Measurements from ENCODE around the gene FOXP3.
A peak's percentile ranks its signal among the peaks of the same experiment; 100 is the strongest.

The FOXP3 gene

DNA sequence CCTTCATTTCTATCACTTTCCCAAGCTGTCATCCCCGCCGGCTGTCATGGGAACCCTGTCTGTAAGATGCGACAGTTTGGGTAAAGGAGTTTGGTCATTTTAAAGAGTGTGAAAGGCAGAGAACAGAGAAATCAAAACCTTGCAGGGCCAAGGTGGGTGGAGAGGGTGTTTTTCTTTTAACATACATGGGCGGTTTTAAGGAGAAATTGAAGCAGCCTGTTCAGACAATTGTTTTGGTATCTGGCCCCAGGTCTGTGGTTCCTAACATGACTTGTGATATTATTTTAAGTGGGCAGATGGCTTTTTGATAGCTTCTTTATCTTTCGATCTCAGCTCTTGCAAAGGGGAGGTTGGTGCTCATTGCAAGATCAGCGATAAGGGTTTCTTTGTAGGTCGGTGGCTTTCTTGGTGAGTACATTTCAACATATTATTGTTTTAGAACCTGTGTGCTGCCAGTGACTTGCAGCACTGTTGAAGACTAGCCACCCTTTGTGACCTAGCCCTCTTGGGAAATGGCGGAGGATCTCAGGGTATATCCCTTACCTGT is 8.7 kb upstream of the FOXP3 start:
- DNase-seq: no peak

GRCh38 chrX:49272421-49272820 is 7.9 kb upstream of the FOXP3 start:
- DNase-seq: no peak

DNA sequence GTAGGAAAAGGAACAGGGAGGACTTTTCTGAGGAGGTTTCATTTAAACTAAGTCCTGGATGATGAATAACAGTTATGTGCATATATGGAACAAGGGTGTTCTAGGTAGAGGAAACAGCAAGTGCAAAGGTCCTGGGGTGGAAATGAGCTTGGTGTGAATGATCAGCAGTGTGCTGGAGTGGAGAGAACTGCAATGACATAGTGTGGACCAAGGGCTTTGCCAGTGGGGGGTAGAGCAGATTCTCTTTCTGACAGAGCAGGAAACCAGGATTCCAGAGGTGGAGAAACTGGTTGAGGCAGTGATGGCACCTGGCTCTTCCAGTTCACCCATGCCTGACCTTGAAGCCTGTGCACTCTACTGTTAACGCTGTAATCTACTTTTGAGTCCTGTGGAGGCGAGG is 6.8 kb upstream of the FOXP3 start:
- DNase-seq: no peak

DNA sequence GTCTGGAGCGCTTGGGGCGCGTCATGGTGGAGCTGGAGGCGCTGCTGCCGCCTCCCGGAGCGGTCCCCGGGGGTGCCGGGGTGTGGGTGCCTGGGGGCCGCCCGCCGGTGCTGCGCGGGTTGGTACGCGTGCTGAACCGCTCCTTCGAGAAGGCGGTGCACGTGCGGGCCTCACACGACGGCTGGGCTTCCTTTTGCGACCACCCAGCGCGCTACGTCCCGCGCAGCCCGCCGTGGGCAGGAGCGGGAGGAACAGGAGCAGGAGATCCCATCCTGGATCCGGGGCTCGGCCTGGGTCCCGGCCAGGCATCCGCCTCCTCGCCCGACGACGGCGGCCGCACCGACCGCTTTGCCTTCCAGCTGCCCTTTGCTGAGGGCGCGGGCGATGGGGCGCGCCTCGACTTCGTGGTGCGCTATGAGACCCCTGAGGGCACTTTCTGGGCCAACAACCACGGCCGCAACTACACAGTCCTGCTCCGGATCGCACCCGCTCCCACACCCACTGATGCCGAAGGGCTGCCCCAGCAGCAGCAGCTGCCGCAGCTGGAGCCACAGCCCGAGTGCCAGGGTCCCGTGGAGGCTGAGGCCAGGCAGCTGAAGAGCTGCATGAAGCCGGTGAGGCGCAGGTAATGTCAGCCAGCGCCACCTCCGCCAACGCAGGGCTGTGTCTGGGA is 5.9 kb upstream of the FOXP3 start:
- DNase-seq: no peak

GRCh38 chrX:49269767-49270248 is 5.3 kb upstream of the FOXP3 start, which contains the start of gene PPP1R3F:
Gene PPP1R3F, plus strand, starts transcription at chrX:49269793. Its CDS starts 77 bp downstream, at chrX:49269870.
- no peak for DNase-seq

DNA sequence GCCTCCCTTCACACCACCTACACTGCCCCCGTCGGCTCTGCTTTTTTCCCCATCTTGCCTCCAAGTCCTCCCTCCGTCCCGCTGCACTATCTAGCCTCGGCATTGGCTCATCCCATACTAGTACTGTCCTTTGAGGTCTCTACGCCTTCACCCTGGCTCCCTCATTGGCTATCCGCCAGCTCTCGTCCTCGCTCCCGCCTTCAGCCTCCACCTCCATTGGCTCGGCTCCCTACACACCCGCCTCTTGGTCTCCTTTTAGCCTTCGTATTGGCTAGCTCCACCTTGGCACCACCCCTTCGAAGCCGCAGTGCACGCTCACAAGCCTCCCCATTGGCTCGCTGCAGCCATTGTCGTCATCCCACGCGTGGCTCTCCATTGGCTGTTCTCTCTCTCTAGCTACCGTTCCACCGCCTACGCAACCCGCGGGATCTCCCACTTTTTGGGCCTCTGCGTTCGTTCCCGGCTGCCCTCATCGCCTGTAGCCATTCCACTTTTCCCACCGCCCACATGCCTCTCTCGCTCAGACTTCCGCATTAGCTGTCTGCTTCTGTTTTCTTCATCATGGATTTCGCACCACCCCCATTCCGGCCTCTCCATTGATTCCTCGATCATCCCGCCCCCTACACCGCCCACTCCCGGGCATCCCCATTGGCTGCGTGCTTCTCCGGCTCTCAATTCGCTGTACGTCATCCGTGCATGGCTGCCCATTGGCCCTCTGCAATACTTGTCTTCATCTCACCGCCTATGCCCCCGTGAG is 4.7 kb upstream of the FOXP3 start:
- peak; percentile 89 for DNase-seq

GRCh38 chrX:49268702-49269009 is 4.1 kb upstream of the FOXP3 start:
- no peak for DNase-seq

- no peak for DNase-seq
These were observed 2.3 kb upstream of the FOXP3 start for GRCh38 chrX:49266523-49267445.

GRCh38 chrX:49263631-49264030 is 879 bp downstream of the FOXP3 start:
- DNase-seq: no peak

DNA sequence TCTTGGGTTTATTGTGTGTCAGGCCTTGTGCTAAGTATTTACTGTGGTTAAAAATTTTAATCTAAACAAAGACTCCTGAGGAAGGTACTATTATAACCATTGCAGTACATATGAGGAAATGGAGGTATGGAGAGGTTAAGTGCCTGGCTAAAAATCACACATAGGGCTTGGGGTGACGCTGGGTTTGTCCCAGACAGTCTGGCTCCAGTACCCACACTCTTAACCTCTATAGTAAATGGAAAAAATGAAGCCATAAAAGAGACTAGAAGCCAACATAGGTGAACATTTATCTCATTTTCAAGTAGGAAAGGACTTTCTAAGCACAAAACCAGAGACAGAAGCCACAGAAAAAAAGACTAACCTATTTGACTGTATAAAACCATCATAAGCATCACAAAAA is 1.9 kb downstream of the FOXP3 start:
- DNase-seq: no peak

GRCh38 chrX:49260221-49260985 is 4.1 kb downstream of the FOXP3 start:
- DNase-seq: no peak

- DNase-seq: no peak
These were observed 5.8 kb downstream of the FOXP3 start for GRCh38 chrX:49258749-49259124.

DNA sequence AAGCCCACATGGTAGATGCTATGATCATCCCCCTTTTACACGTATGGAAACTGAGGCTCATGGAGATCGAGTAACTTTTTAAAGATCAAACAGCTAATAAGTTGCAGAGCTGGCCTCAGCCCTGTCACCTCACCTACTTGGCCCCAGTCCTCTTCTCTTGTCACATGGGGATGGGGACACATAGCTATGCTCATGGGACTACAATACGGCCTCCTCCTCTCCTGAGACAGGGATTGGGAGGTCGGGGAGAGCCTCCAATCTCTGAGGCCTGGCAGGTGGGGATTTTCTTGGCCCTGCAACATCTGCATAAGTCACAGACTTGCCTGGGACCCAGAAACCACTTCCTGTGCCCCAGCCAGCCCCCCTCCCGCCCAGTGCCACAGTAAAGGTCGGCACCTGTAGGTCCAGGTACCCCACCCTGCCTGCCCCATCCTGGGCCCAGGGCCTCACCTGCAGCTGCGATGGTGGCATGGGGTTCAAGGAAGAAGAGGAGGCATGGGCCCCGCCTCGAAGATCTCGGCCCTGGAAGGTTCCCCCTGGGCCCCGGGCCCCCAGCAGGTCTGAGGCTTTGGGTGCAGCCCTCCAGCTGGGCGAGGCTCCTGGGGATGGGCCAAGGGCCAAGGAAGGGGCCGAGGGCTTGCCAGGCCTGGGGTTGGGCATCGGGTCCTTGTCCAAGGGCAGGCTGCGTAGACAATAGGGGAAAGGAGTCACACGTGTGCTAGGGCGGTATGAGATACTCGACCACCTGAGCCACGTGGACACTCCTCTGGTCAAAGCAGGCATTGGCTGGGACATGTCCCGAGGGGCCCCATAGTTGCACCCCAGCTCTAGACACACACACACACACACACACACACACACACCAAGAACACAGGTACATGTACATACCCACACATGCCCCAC is 6.4 kb downstream of the FOXP3 start:
- DNase-seq: no peak

- DNase-seq: no peak
These were observed 7.3 kb downstream of the FOXP3 start for GRCh38 chrX:49257074-49257790.

GRCh38 chrX:49256268-49256995 is 8.1 kb downstream of the FOXP3 start:
- DNase-seq: no peak

DNA sequence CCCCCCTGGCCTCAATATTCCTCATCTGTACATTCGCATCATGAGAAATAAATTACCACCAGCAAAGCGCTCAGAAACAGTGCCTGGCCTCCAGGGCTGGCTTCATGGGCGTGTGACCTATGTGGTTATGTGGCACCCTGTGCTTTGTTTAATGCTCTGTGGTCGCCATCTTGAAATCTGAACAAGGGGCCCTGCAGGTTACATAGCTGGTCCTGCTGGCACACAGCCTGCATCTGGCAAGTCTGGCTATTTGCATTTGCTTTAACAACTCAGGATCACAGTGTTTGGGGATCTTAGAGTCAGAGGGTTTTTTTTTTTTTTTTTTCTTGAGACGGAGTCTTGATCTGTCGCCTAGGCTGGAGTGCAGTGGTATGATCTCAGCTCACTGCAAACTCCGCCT is 9.9 kb downstream of the FOXP3 start:
- DNase-seq: no peak

DNA sequence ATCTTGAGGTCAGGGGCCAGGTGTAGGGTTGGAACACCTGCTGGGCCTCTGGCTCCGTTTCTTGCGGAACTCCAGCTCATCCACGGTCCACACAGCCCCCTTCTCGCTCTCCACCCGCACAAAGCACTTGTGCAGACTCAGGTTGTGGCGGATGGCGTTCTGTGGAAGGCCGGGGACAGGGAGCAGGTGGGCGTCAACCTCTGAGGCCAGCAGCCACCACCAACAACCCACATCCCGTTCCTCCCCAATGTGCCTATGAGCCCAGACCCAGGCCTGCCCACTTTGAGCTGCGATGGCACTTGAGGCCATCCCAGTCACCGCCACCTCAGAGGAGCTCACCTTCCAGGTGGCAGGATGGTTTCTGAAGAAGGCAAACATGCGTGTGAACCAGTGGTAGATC is 13.2 kb downstream of the FOXP3 start:
- no peak for DNase-seq

- DNase-seq: no peak
These were observed 13.9 kb downstream of the FOXP3 start for GRCh38 chrX:49250578-49250977.

- no peak for DNase-seq
These were observed 14.4 kb downstream of the FOXP3 start for GRCh38 chrX:49250066-49250465.

DNA sequence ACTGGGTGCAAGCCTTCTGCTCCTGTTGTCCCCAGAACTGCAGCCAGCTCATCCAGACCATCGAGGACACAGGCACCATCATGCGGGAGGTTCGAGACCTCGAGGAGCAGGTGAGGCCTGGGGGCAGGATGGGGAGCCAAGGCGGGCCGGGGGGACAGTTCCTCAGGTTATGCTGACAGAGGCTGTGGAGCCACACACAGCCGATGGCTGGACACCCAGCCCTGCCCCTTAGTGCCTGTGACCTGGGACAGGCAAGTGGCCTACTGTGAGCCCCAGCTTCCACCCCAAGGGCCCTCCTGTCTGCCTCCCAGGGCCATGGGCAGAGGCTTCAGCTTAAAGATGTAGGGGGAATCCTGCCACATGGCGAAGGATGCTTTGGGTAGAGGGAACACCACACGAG is 14.9 kb downstream of the FOXP3 start:
- no peak for DNase-seq
